Ishikawa (cell line): ENCODE results near the gene NTRK1.

Source experiments
- CEBPB ChIP-seq: IDR thresholded peaks from 2 replicates; pipeline ENCODE4 v1.6.1; 2012
- CREB1 ChIP-seq: IDR thresholded peaks from 2 replicates; pipeline ENCODE4 v1.6.1; 2012; ENCODE audit warnings: low read depth
- EP300 ChIP-seq: IDR thresholded peaks from 2 replicates; pipeline ENCODE4 v1.6.1; 2012; ENCODE audit warnings: borderline replicate concordance
- MAX ChIP-seq: IDR thresholded peaks from 2 replicates; pipeline ENCODE4 v1.6.1; 2012
- NFIC ChIP-seq: IDR thresholded peaks from 2 replicates; pipeline ENCODE4 v1.6.1; 2012
- REST ChIP-seq: IDR thresholded peaks from 2 replicates; pipeline ENCODE4 v1.6.1; 2012; ENCODE audit warnings: low read depth, mild to moderate bottlenecking
- TEAD4 ChIP-seq: IDR thresholded peaks from 2 replicates; pipeline ENCODE4 v1.6.1; 2012
- ZBTB7A ChIP-seq: IDR thresholded peaks from 2 replicates; pipeline ENCODE4 v1.6.1; 2012; ENCODE audit warnings: low read depth

- TF ChIP-seq TEAD4 (no peak), REST (no peak), CEBPB (no peak), EP300 (no peak), NFIC (no peak), ZBTB7A (no peak), MAX (no peak), CREB1 (no peak)
Observed at GRCh38 chr1:156911577-156912298, 51.1 kb downstream of the NTRK1 start.
